Ascending aorta (tissue), 2 donors: ENCODE measurements around the gene RMI2. TPM values are rescaled to one million over a fixed set of nuclear protein-coding genes. Genes with fewer than 3 reads are reported as not detected.

Experiments
- DNase-seq, 2 donors: peaks; one replicate each; pipeline ENCODE4 v3.0.0-alpha.2; 2019; ENCODE audit warnings: low spot score in 2 of 2
- H3K27ac ChIP-seq, 2 donors: fragments of 200-600 bp; sonication (generic); one replicate each; pipeline ENCODE4 v1.5.1; 2016 to 2017; ENCODE audit warnings: mild to moderate bottlenecking in 1 of 2
- H3K27me3 ChIP-seq: fragments of 200-600 bp; sonication (generic); one replicate; pipeline ENCODE4 v1.5.1; 2017
- H3K36me3 ChIP-seq, 2 donors: fragments of 200-600 bp; sonication (generic); one replicate each; pipeline ENCODE4 v1.5.1; 2016
- H3K4me1 ChIP-seq, 2 donors: fragments of 200-600 bp; sonication (generic); one replicate each; pipeline ENCODE4 v1.5.1; 2016 to 2017; ENCODE audit warnings: mild to moderate bottlenecking in 1 of 2
- H3K4me3 ChIP-seq, 2 donors: fragments of 200-600 bp; sonication (generic); one replicate each; pipeline ENCODE4 v1.5.1; 2016 to 2017; ENCODE audit warnings: mild to moderate bottlenecking in 1 of 2
- H3K9me3 ChIP-seq, 2 donors: fragments of 200-600 bp; sonication (generic); one replicate each; pipeline ENCODE4 v1.5.1; 2016
- intact Hi-C: fragments of 100-400 bp; cut with DNase I; formaldehyde crosslinking; loops from one replicate; pipeline ENCODE4 v1.15.1; 2023
- total RNA-seq: library from RNA; depleted of rRNA; stranded (reverse); fragments of >200 nt; gene quantifications from one replicate; pipeline ENCODE4 v1.1.0, GENCODE V29; 2016
- TF ChIP-seq, protein P1 (sequence below), 3 experiments: fragments of 200-600 bp in 2 of 3; fragments of 450-650 bp in 1 of 3; sonication (generic) in 2 of 3; IDR thresholded peaks; one replicate each; pipeline ENCODE4 v1.5.1; 2016 to 2019; ENCODE audit warnings: antibody characterized with exemption in 3 of 3, mild to moderate bottlenecking in 1 of 3, moderate library complexity in 1 of 3

RMI2 gene
- total RNA-seq, 1 donor from 2014 or later: not detected

DNA sequence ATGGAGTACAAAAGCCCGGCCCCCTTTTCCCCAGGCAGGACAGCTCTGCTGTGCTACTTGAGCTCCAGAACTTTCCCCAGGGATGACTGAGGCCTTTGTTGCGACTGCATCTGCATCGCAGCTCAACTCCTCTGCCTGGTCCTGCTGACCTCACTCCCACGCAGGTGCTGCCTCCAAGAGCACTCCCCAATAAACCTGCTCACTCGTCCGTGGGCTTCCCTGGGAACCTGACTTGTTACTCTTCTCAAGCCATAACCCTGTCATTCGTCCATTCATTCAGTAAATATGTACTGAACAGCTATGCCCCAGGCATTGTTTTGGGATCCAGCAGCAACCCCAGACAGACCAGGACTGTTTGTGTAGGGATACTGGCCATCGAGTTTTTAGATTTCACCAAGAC, 11.6 kb upstream of the RMI2 start:
- H3K27me3 ChIP-seq: no peaks in the 10 kb centered on the region
- intact Hi-C loops: no loop called here
- TF ChIP-seq, protein P1, sequence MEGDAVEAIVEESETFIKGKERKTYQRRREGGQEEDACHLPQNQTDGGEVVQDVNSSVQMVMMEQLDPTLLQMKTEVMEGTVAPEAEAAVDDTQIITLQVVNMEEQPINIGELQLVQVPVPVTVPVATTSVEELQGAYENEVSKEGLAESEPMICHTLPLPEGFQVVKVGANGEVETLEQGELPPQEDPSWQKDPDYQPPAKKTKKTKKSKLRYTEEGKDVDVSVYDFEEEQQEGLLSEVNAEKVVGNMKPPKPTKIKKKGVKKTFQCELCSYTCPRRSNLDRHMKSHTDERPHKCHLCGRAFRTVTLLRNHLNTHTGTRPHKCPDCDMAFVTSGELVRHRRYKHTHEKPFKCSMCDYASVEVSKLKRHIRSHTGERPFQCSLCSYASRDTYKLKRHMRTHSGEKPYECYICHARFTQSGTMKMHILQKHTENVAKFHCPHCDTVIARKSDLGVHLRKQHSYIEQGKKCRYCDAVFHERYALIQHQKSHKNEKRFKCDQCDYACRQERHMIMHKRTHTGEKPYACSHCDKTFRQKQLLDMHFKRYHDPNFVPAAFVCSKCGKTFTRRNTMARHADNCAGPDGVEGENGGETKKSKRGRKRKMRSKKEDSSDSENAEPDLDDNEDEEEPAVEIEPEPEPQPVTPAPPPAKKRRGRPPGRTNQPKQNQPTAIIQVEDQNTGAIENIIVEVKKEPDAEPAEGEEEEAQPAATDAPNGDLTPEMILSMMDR (IDR thresholded peaks at IDR 0.05): no peak
- DNase-seq: no peak
- H3K27ac ChIP-seq: no peak overlapping the region
- H3K4me1 ChIP-seq: peaks cover 2 to 6% of the 10 kb centered on the region in 2 donors
- H3K9me3 ChIP-seq: no peaks in the 10 kb centered on the region
- H3K36me3 ChIP-seq: no peaks in the 10 kb centered on the region
- no peak overlapping the region for H3K4me3 ChIP-seq

DNA sequence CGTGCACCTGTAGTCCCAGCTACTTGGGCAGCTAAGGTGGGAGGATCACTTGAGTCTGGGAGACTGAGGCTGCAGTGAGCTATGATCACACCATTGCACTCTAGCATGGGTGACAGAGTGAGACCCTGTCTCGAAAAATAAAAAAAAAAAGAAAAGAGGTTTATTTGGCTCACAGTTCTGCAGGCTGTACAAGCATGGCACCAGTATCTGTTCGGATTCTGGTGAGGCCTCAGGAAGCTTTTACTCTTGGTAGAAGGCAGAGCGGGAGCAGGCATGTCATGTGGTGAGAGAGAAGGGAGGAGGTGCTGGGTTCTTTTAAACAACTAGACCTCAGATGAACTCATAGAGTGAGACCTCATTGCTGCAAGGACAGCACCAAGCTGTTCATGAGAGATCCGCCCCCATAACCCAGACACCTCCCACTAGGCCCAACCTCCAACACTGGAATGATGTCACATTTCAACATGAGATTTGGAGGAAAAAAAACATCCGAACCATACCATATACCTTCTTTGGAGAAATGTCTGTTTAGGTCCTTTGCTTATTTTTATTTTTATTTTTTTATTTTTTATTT, 10.3 kb upstream of the RMI2 start:
- no peak for DNase-seq
- Histone ChIP-seq H3K27ac (no peak overlapping the region), H3K4me1 (no peaks in the 10 kb centered on the region), H3K4me3 (no peak overlapping the region), H3K9me3 (no peaks in the 10 kb centered on the region), H3K27me3 (no peaks in the 10 kb centered on the region), H3K36me3 (no peaks in the 10 kb centered on the region)
- intact Hi-C loops: no loop called here
- TF ChIP-seq, protein P1 (IDR thresholded peaks at IDR 0.05): no peak

DNA sequence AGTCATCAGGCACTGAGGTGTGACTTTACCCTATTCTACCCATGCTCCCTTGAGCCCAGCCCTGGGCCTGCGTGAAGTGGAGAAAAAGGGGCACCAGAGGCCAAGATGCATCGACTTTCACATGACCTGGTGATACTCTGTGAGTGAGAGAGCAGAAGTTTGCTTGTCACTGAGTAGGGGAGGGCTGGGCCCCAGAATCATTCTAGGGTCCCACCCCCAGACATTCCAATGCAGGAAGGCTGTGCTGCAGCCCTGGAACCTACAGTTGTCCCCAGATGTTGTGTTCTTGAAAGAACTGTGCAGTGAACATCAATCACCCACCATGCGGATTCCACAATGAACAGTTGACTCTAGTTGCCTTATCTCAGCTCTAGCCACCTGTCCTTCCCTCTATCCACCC, 6.2 kb upstream of the RMI2 start:
- no peak for DNase-seq
- intact Hi-C loops: no loop called here
- H3K36me3 ChIP-seq: no peaks in the 10 kb centered on the region
- no peaks in the 10 kb centered on the region for H3K27me3 ChIP-seq
- no peaks in the 10 kb centered on the region for H3K9me3 ChIP-seq
- no peak overlapping the region for H3K4me3 ChIP-seq
- TF ChIP-seq, protein P1 (IDR thresholded peaks at IDR 0.05): no peak
- no peaks in the 10 kb centered on the region for H3K4me1 ChIP-seq
- H3K27ac ChIP-seq: no peak overlapping the region

DNA sequence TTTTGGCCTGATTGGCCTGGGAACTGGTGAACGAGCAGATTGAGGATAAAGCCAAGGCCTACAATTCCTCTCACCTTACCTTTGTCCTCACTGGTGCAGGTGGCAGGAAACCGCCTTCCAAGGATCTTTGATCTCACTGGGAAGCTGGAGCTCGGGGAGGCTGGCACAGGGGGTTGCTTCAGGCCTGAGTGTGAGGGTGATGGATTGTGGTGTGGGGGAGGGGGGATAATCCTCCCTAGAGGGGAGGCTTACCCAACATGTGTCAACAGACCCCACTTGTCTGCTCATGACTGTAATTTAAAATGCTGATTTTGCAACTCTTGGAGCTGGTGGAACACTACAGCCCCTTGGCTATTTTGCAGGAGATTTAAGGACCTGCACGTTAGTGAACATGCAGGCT, 4.5 kb upstream of the RMI2 start:
- no peak for DNase-seq
- Histone ChIP-seq H3K4me1 (peaks cover 2 to 3% of the 10 kb centered on the region in 2 donors), H3K9me3 (no peaks in the 10 kb centered on the region), H3K4me3 (no peak overlapping the region), H3K27me3 (no peaks in the 10 kb centered on the region), H3K36me3 (no peaks in the 10 kb centered on the region), H3K27ac (no peak overlapping the region)
- TF ChIP-seq, protein P1 (IDR thresholded peaks at IDR 0.05): no peak
- intact Hi-C loops: loop anchor here (10.0 kb wide), 1 partner anchor 596 kb away; the partner anchor contains the start of gene NUBP1

DNA sequence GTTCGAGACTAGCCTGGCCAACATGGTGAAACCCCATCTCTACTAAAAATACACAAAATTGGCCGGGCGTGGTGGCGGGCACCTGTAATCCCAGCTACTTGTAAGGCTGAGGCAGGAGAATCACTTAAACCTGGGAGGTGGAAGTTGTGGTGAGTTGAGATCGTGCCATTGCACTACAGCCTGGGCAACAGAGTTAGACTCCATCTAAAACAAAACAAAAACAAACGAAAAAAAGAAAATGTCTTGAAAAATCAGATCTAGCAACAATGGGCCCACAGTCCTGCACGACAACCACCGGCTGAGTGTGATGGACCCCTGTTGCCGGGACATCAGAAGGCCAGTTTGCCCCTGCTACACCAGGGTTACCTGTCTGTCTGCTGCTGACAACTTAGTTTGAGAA, 3.9 kb upstream of the RMI2 start:
- DNase-seq: no peak
- Histone ChIP-seq H3K36me3 (no peaks in the 10 kb centered on the region), H3K4me3 (no peak overlapping the region), H3K27ac (no peak overlapping the region), H3K9me3 (no peaks in the 10 kb centered on the region), H3K27me3 (no peaks in the 10 kb centered on the region), H3K4me1 (peaks cover 5% of the 10 kb centered on the region in 2 donors)
- TF ChIP-seq, protein P1 (IDR thresholded peaks at IDR 0.05): no peak
- intact Hi-C loops: loop anchor here (10.0 kb wide), 1 partner anchor 597 kb away; the partner anchor contains the start of gene NUBP1
